SH-SY5Y (cell line): ENCODE measurements around the gene YWHAQ.

ENCODE experiments used
- GATA2 ChIP-seq: IDR thresholded peaks from 2 replicates; pipeline ENCODE4 v1.6.1; 2011; ENCODE audit warnings: mild to moderate bottlenecking, low read depth, low read length
- GATA3 ChIP-seq: IDR thresholded peaks from 2 replicates; pipeline ENCODE4 v1.6.1; 2011; ENCODE audit warnings: low read depth, mild to moderate bottlenecking, low read length, moderate library complexity

YWHAQ gene

DNA sequence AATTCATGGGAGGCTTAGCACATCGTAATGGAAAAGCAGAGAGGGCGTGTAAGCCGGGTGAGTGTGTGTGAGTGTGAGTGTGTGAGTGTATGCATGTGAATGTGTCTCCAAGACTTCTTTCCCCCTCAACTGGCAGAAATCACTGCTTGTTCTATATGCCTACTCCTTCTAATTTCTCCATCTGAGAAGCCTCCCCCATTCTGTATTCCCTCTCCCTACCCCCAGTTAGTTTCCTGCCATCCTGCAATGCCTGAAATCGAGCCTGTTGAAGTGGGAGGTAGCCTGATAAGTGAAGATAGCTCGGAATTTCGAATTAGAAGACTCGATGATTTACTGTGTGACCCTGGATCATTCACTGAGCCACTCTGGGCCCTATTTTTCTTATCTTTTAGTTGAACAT is 30.0 kb upstream of the YWHAQ start:
- TF ChIP-seq GATA3 (no peak), GATA2 (no peak)

DNA sequence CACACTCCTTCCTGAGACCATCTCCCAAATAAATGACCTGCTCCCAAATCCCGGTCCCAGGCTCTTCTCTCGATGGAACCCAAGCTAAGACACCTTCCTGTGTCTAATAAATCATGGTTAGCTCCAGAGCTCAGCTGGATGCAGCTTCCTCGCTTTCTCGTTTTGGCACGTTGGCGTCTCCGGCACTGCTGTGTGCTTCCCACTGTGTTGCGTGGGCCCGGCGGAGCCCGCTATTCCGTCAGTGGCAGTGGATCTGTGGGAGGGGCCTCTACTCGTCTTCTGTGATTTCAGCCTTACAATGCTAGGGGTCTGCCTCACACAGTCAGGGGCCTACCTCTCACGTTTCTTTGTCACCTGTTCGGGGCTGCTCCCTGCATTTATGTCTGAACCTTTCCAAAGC is 29.4 kb upstream of the YWHAQ start:
- TF ChIP-seq GATA2 = no peak
- no peak for TF ChIP-seq GATA3

DNA sequence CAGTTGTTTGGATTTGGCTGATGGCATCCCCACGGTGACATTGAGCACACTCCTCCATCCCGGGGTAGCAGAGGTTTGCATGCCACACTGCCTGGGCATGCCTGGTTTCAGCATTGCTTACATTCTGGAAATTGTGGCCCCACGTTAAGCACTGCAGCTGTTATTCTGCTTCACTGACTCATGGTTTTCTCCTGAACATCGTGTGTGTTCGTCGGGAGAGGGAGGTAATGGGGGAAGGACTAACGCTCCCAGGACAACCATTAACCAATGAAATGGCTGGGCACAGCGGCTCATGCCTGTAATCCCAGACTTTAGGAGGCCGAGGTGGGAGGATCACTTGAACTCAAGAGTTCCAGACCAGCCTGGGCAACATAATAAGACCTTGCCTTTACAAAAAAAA is 28.2 kb upstream of the YWHAQ start:
- TF ChIP-seq GATA3 = no peak
- no peak for TF ChIP-seq GATA2

DNA sequence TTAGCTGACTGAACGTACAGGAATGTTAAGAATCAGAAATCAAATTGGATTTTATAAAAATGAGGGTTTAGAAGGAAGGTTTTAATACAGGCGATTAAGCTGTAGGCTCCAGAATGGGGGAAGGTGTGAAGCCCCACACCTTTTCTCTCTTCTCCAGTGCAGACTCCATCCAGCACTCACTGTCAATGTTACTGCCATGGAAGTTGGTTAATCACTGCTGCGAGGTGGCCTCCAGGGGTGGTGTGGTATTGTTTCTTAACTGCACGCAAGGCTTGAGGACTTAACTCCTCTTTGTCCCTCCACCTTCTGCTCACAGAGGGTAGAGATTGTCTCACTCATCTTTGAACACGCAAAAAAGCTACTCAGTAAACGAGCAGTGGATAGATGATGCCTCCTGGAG is 26.9 kb upstream of the YWHAQ start:
- TF ChIP-seq GATA2 = no peak
- TF ChIP-seq GATA3 = no peak

DNA sequence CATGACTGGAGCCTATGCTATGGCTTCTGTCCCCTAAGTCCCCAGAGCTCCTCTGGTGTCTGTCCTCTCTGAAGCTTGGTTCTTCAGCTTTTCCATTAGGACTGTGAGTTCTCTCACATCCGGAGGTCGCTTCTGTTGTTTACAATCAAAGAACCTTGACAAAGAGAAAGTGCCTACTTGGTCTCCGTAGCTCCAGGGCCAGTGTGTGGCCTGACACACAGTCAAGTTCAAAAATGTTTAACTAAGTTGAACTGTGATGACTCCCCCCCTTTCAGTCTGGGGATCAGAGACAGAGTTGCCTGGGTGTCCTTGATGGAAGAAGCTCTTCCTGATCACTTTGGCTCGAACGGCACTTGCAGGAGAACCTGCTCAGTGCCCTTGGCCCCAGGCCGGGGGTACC is 26.3 kb upstream of the YWHAQ start:
- TF ChIP-seq GATA2 (no peak), GATA3 (no peak)

DNA sequence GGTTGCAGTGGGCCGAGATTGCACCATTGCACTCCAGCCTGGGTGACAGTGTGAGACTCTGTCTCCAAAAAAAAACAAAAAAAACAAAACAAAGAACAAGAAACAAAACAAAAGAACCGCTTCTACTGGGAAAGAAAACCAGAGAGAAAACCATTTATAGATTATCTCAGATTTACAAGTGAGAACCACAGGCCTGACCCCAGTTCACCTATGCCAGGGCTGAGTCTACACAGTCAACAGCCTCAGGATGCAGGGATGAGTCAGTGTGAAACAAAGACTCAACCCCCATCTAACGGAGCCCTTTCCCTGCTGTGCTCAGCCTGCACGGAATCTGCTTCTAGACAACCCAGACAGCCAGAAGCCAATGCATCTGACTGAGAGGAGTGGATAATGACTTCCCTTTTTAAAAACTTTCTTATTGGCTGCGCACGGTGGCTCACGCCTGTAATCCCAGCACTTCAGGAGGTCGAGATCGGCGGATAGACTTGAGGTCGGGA is 25.5 kb upstream of the YWHAQ start:
- no peak for TF ChIP-seq GATA2
- no peak for TF ChIP-seq GATA3

DNA sequence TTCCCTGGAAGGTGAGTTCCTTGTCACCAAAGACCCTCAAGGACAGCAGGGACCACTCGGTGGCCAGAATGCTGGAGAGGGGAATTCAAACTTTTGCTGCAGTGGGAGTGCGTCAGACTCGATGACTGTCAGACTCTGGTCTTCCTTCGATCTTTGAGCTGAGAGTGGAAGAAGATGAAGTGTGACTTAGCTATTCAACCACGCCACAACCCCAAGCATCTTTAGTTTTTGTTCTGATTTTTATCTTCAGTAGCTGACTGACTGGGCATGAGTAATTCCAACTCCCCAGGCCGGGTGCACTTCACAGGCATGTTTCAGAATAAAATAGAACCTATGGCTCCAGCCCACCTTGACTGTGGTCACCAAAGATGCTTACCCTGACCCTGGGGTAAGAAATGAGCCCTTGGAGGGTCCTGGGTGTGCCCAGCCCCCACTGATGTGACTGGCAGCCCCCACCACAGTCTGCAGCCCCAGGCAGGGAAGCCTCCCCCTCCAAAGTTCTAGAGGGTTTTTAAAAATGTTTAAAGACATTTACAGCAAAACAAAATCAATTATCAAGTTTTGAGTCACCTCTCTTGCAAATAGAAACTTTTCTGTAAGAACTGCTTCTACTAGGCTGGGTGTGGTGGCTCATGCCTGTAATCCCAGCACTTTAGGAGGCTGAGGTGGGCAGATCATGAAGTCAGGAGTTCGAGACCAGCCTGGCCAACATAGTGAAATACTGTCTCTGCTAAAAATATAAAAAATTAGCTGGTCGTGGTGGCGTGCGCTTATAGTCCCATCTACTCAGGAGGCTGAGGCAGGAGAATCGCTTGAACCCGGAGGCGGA is 24.9 kb upstream of the YWHAQ start:
- TF ChIP-seq GATA3 = no peak
- no peak for TF ChIP-seq GATA2

DNA sequence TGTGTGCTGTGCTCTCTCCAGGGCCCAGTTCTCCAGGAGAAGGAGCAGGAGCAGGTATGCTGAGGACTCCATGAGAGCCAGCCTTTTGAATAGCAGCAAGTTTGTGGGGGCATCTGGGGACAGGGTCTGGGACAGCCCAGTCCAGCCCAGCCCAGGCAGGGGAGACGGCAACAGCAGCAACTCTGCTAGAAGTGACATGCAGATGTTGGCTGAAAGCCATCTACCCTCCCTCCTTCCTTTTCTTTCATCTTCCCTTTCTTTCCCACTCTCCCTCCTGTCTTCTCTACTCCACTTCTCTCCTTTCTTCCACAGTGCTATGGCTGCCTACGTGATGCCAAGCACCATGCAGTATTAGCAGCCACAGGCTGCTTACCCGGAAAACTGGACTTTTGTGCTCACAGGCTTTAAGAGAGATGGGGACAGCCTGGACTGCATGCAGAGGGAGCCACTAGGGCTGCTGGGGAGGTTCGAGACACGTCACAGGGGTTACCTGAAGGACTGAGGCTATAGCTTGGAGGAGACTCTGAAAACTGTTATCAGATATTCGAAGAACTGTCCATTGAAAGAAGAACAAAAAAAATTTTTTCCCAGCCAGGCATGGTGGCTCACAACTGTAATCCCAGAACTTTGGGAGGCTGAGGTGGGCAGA is 23.8 kb upstream of the YWHAQ start:
- TF ChIP-seq GATA2 (no peak), GATA3 (no peak)

DNA sequence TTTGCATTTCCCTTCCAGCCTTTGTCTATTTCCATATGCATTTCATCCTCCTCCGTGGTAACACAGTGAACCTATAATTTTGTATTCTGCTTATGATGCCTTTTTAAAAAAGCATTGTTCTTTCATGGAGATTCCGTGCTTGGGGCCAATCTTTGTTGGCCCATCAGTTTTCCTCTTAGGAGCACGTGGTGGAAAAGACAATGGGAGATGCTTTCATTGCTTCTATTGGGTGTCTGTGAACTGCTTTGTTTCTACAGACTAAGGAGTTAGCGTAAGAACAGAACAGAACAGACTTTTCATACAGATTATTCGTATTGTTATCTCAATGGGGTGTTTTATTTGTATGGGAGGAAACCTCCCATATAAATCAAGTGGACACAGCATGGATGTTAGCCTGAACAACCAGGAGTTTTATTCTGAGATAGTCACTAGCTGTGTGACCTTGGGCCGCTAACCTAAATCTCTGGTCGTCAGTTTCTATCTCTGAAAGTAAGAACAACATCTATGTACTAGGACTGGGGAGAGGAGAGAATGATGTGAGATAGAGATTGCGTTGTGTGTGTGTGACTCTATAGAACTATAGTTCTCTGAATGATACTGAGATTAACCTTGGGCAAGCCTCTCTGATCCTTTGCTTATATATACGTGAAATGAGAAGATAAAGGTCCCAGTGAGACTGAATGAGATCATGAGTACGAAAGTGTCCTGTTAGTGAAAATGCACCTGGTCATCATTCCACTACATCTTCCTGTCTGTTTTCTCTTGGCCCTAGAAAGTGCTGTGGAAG is 22.9 kb upstream of the YWHAQ start:
- TF ChIP-seq GATA3 = no peak
- TF ChIP-seq GATA2 = no peak

DNA sequence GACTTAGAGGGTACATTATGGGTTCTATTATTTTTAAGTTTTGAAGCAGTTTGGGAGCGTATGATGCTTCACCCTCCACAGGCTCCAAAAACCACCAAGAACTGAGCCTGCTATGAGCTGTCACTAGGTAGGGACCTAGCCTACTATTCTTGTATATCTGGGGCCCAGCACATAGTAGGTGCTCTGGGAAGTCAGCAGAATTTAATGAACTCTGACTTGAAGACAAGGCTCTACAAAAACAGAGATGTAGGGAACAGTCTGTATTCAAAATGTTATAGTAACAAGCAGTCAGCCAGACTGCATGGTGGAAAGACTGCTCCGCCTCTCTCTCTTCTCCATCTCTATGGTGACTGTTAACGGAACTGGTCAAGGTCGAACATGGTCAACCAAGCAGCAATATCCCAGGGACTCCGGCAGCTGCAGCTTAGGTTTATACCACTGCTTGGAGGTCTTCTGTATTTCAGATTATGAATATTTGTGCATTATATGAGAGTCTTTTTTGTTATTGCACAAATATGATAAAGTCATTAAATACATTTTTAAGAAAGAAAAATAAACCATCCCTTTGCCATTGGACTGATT is 22.2 kb upstream of the YWHAQ start:
- TF ChIP-seq GATA3 (no peak), GATA2 (no peak)

DNA sequence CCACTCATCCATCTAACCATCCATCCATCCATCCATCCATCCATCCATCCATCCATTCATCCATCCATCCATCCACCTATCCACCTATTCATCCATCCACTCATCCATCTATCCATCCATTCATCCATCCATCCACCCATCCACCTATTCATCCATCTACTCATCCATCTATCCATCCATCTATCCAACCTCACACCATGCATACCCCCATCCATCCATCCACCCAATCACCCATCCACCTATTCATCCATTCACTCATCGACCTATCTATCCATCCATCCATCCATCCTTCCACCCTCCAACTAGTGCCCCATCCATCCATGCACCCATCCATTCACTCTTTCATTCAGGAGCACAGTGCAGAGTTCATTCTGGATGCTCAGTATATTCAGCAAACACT is 21.5 kb upstream of the YWHAQ start:
- TF ChIP-seq GATA3 = no peak
- no peak for TF ChIP-seq GATA2

DNA sequence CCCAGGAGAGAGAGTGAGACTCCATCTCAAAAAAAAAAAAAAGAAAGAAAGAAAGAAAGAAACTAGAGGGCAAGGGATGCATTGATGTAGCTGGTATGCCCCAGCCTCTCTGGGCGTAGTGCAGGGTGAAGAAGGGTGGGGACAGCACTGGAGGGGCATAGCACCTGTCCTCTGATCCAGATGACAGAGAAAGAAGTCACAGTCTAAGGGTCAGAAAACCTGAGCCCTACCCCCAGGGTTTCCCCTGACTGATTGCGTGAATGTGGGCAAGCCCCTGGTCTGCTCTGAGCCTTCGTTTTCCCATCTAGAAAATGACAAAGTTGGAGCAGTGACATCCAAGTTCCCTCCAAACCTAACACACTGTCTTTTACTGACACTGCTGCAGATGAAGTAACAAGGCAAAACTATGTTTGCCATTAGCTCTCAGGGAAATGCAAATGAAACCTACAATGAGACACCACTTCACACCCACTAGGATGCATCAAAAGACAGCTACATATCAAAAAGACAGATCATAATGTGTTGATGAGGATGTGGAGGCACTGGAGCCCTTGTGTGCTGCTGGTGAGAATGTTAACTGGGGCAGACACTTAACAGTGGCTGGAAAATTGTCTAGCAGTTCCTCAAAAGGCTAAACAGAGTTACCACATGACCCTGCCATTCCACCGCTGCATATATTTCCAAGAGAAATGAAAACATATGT is 19.5 kb upstream of the YWHAQ start:
- TF ChIP-seq GATA3 (no peak), GATA2 (no peak)

DNA sequence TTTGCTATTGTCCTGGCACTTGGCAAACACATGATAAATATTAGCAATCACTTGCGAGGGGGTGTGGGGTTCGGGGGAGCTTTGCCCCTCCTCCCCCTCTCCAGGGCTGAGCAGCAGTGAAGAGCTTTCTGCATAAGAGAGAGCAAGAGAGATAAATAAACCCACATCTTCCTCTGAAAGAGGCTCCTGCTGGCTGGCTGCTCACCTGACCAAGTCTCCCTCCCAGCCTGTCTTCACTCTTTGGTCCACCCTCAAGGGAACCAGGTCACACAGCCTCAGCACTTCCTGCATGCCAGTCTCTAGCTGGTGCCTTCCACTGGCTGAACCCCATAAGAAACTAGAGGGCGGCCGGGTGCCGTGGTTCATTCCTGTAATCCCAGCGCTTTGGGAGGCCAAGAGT is 18.5 kb upstream of the YWHAQ start:
- TF ChIP-seq GATA3 = no peak
- TF ChIP-seq GATA2 = no peak
